SK-N-SH (cell line): ENCODE measurements around the gene PMM2. TPM values are rescaled to one million over a fixed set of nuclear protein-coding genes. Genes with fewer than 3 reads are reported as not detected.

Experiments used
- CTCF ChIA-PET: fragments of 300-600, 350-600 bp; formaldehyde crosslinking; extraction: SDS; loops from one replicate; lab custom pipeline; 2021; lab: Yijun Ruan, JAX
- POLR2A ChIA-PET: fragments of 350-600 bp; sonication (Branson Sonifier 250); formaldehyde crosslinking; extraction: SDS; loops from one replicate; lab custom pipeline; 2020; ENCODE audit warnings: antibody characterized with exemption, inconsistent platforms; lab: Yijun Ruan, JAX
- DNase-seq: peaks from one replicate; pipeline ENCODE4 v3.0.0; 2012
- H2AFZ ChIP-seq: fragments of 200-600 bp; sonication (generic); 2 replicates; pipeline ENCODE4 v1.8.1; 2016; ENCODE audit warnings: antibody characterized with exemption, mild to moderate bottlenecking, low read depth
- H3F3A ChIP-seq: fragments of 200-600 bp; sonication (generic); replicated peaks from 2 replicates; pipeline ENCODE3; 2016; ENCODE audit warnings: antibody characterized with exemption, mild to moderate bottlenecking; ENCODE audit not compliant: insufficient read depth
- H3K27ac ChIP-seq, 2 experiments: fragments of 200-500 bp in 1 of 2; fragments of 200-600 bp in 1 of 2; sonication (Bioruptor generic) in 1 of 2; sonication (generic), shearing (Covaris generic) in 1 of 2; 2 replicates each; pipeline versions ENCODE4 v1.5.1 to v1.6.1; 2014 to 2016; ENCODE audit warnings: low read depth in 2 of 2, inconsistent platforms in 1 of 2, low read length in 1 of 2, mild to moderate bottlenecking in 1 of 2, mixed read lengths in 1 of 2
- H3K27me3 ChIP-seq: fragments of 200-600 bp; sonication (generic), shearing (Covaris generic); 2 replicates; pipeline ENCODE4 v1.6.1; 2016; ENCODE audit warnings: mixed run types; ENCODE audit not compliant: insufficient read depth
- H3K36me3 ChIP-seq, 2 experiments: fragments of 200-500 bp in 1 of 2; fragments of 200-600 bp in 1 of 2; sonication (Bioruptor generic) in 1 of 2; sonication (generic) in 1 of 2; replicated peaks in 1 of 2; 2 replicates each; pipeline versions ENCODE3 to v1.5.1; 2014 to 2016; ENCODE audit warnings: low read length in 1 of 2, mild to moderate bottlenecking in 1 of 2; ENCODE audit not compliant: insufficient read depth in 2 of 2, control insufficient read depth in 1 of 2
- H3K4me1 ChIP-seq, 2 experiments: fragments of 200-500 bp in 1 of 2; fragments of 200-600 bp in 1 of 2; sonication (Bioruptor generic) in 1 of 2; sonication (generic), shearing (Covaris generic) in 1 of 2; 2 replicates each; pipeline versions ENCODE4 v1.5.1 to v1.6.1; 2014 to 2016; ENCODE audit warnings: low read depth in 1 of 2, low read length in 1 of 2, mixed run types in 1 of 2; ENCODE audit not compliant: insufficient read depth in 2 of 2, control insufficient read depth in 1 of 2
- H3K4me2 ChIP-seq: fragments of 200-600 bp; sonication (generic), shearing (Covaris generic); 2 replicates; pipeline ENCODE4 v1.6.1; 2017; ENCODE audit warnings: mixed run types
- H3K4me3 ChIP-seq, 2 experiments: fragments of 200-500 bp in 1 of 2; fragments of 200-600 bp in 1 of 2; sonication (Bioruptor generic) in 1 of 2; sonication (generic), shearing (Covaris generic) in 1 of 2; 2 replicates each; pipeline versions ENCODE4 v1.5.1 to v1.8.1; 2014 to 2016; ENCODE audit warnings: low read depth in 2 of 2, inconsistent platforms in 1 of 2, low read length in 1 of 2, mild to moderate bottlenecking in 1 of 2, mixed read lengths in 1 of 2, moderate library complexity in 1 of 2
- H3K79me2 ChIP-seq: fragments of 200-600 bp; sonication (generic); 2 replicates; pipeline ENCODE4 v1.8.1; 2017; ENCODE audit warnings: mild to moderate bottlenecking; ENCODE audit not compliant: insufficient read depth
- H3K9ac ChIP-seq: fragments of 200-600 bp; sonication (generic); 2 replicates; pipeline ENCODE4 v1.6.1; 2017; ENCODE audit warnings: mixed run types
- H3K9me2 ChIP-seq: fragments of 200-600 bp; sonication (generic); 2 replicates; pipeline ENCODE4 v1.6.1; 2017; ENCODE audit warnings: mixed run types
- H3K9me3 ChIP-seq: fragments of 200-600 bp; sonication (generic); 2 replicates; pipeline ENCODE4 v1.6.1; 2017; ENCODE audit warnings: mixed run types, mild to moderate bottlenecking, moderate library complexity
- H4K20me1 ChIP-seq: fragments of 200-600 bp; sonication (generic); 2 replicates; pipeline ENCODE4 v1.6.1; 2017; ENCODE audit warnings: mild to moderate bottlenecking, mixed run types; ENCODE audit not compliant: insufficient read depth
- EZH2phosphoT487 ChIP-seq: fragments of 200-600 bp; sonication (generic); IDR thresholded peaks from 2 replicates; pipeline ENCODE4 v1.6.1; 2017; ENCODE audit warnings: low read depth, mixed run types, mild to moderate bottlenecking, antibody characterized with exemption, moderate library complexity, borderline replicate concordance
- FOXJ3 ChIP-seq: sonication (generic); formaldehyde crosslinking; IDR thresholded peaks from 2 replicates; pipeline ENCODE4 v1.5.1; 2020; ENCODE audit warnings: mild to moderate bottlenecking, missing genetic modification reagents
- GATA2 ChIP-seq: sonication (generic); formaldehyde crosslinking; IDR thresholded peaks from 2 replicates; pipeline ENCODE4 v1.5.0; 2020; ENCODE audit warnings: mild to moderate bottlenecking, missing genetic modification reagents
- IRF3 ChIP-seq: fragments of 150-350 bp; IDR thresholded peaks from 2 replicates; pipeline ENCODE4 v1.6.1; 2016; ENCODE audit warnings: mild to moderate bottlenecking, low read depth, low read length
- JUND ChIP-seq: IDR thresholded peaks from 2 replicates; pipeline ENCODE4 v1.4.0; 2012
- MEF2A ChIP-seq: IDR thresholded peaks from 2 replicates; pipeline ENCODE4 v1.4.0; 2012; ENCODE audit warnings: low read depth, borderline replicate concordance
- MXI1 ChIP-seq: IDR thresholded peaks from 2 replicates; pipeline ENCODE4 v1.6.1; 2012; ENCODE audit warnings: mild to moderate bottlenecking, low read depth, low read length, improper control_type of control experiment
- NFIC ChIP-seq: IDR thresholded peaks from 2 replicates; pipeline ENCODE4 v1.4.0; 2012; ENCODE audit warnings: borderline replicate concordance
- NRF1 ChIP-seq: IDR thresholded peaks from 2 replicates; pipeline ENCODE4 v1.6.1; 2012; ENCODE audit warnings: low read depth, mild to moderate bottlenecking, low read length
- RCOR1 ChIP-seq: fragments of 150-350 bp; IDR thresholded peaks from 2 replicates; pipeline ENCODE4 v1.6.1; 2017; ENCODE audit warnings: antibody characterized with exemption, low read length
- REST ChIP-seq: IDR thresholded peaks from 2 replicates; pipeline ENCODE4 v1.6.1; 2012; ENCODE audit warnings: mild to moderate bottlenecking, low read depth, low read length, moderate library complexity
- RXRA ChIP-seq: IDR thresholded peaks from 2 replicates; pipeline ENCODE4 v1.4.0; 2012; ENCODE audit warnings: low read depth, mild to moderate bottlenecking, borderline replicate concordance
- SIN3A ChIP-seq: IDR thresholded peaks from 2 replicates; pipeline ENCODE4 v1.6.1; 2012; ENCODE audit warnings: low read depth, mild to moderate bottlenecking, low read length, moderate library complexity, borderline replicate concordance
- SMC3 ChIP-seq: IDR thresholded peaks from 2 replicates; pipeline ENCODE4 v1.6.1; 2012; ENCODE audit warnings: low read depth, low read length, improper control_type of control experiment
- TCF12 ChIP-seq: IDR thresholded peaks from 2 replicates; pipeline ENCODE4 v1.4.0; 2012
- TEAD4 ChIP-seq: IDR thresholded peaks from 2 replicates; pipeline ENCODE4 v1.4.0; 2012; ENCODE audit warnings: mild to moderate bottlenecking, borderline replicate concordance; ENCODE audit not compliant: insufficient read depth
- USF1 ChIP-seq: IDR thresholded peaks from 2 replicates; pipeline ENCODE4 v1.4.0; 2012; ENCODE audit warnings: low read depth, borderline replicate concordance
- YY1 ChIP-seq: IDR thresholded peaks from 2 replicates; pipeline ENCODE4 v1.4.0; 2012; ENCODE audit warnings: low read depth, mild to moderate bottlenecking
- WGBS: methylation state at CpG from one replicate; pipeline ENCODE4 v1.1.6; 2017; ENCODE audit warnings: low lambda C conversion rate; 5-methylcytosine and 5-hydroxymethylcytosine counted together
- polyA plus RNA-seq, 3 experiments: library from polyadenylated mRNA; depleted of rRNA; stranded (reverse); fragments of >200 nt; gene quantifications; 2 replicates each; pipeline ENCODE4 v1.2.3, GENCODE V29; 2012

PMM2 gene
- polyA plus RNA-seq, 1 of the 3 experiments (the other 2 are of a cell fraction), result 24.3 TPM

GRCh38 chr16:8777217-8777616 lies 20.4 kb upstream of the PMM2 start:
- no peaks in the 10 kb centered on the region for H3K9me3 ChIP-seq
- H3K9me2 ChIP-seq, result no peaks in the 10 kb centered on the region
- ChIA-PET CTCF (interaction anchor here (0.9 to 5.8 kb wide), 4 partner anchors 14 to 125 kb away, joined by 3 to 30 read pairs (median 4); no protein-coding TSS in a partner anchor), POLR2A (no interaction called here)
- TF ChIP-seq SMC3 (no peak), USF1 (no peak), JUND (no peak), MEF2A (no peak), EZH2phosphoT487 (no peak), TCF12 (no peak), RXRA (no peak), IRF3 (no peak), GATA2 (CRISPR knock-in tag) (no peak), TEAD4 (no peak), FOXJ3 (CRISPR knock-in tag) (no peak), REST (no peak), SIN3A (no peak), NRF1 (no peak), MXI1 (no peak), RCOR1 (no peak), YY1 (no peak), NFIC (no peak)
- no peaks in the 10 kb centered on the region for H4K20me1 ChIP-seq
- DNase-seq, result no peak
- H3K4me1 ChIP-seq, result no peaks in the 10 kb centered on the region
- no peaks in the 10 kb centered on the region for H3K79me2 ChIP-seq
- H3F3A ChIP-seq, result no peaks in the 10 kb centered on the region
- H3K36me3 ChIP-seq, result no peaks in the 10 kb centered on the region
- H3K4me2 ChIP-seq, result no peak overlapping the region
- H3K27ac ChIP-seq, result no peak overlapping the region
- no peak overlapping the region for H3K9ac ChIP-seq
- no peak overlapping the region for H3K4me3 ChIP-seq
- H3K27me3 ChIP-seq, result no peaks in the 10 kb centered on the region
- 80% methylated on average over 7 of the region's 7 CpGs for WGBS
- no peak overlapping the region for H2AFZ ChIP-seq
